Measurements from ENCODE around the gene SPPL2B.
"Not testable (repeated sequence)": the region's sequence is repeated elsewhere in the genome, so short reads cannot be mapped to it uniquely, and the experiment has no call there.

GRCh38 chr19:2397173-2397572 is 68.7 kb downstream of the SPPL2B start:
- not testable (repeated sequence) for TF ChIP-seq CTCF, POLR2AphosphoS5, POLR2A, EP300 (IDR thresholded peaks at IDR 0.05)

Data from suprapubic skin (tissue), 4 donors.